GM11168 (cell line): ENCODE results near the gene MOB1B.

Source experiments
- in situ Hi-C: fragments of 300-500 bp; cut with MboI; formaldehyde crosslinking; loops from one replicate; pipeline ENCODE4 v1.12.0; 2022; ENCODE audit warnings: low sequenced_read_pairs; ENCODE audit not compliant: unreplicated experiment

The MOB1B gene

GRCh38 chr4:70914000-70914399 is 11.8 kb downstream of the MOB1B start:
- in situ Hi-C loops, result no loop called here

DNA sequence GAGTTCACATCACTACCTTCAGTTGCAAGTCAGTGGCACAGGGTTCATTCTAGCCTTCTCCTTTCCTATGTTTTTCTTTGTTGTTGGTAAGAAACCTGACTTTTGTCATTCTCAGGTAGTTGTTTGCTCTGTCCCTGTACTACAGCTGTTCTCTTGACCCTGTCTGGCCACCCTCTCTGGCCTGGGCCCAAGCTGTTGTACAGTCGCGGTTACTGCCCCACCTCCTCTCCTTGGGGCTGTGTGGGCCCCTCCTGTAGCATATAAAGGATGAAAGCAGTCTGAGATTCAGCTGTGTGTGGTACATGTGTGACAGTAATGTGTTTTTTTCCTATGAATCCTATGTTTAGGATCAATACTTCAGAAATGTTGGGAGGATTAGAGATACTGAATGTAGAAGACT is 12.5 kb downstream of the MOB1B start:
- in situ Hi-C loops, result no loop called here

GRCh38 chr4:70915036-70915815 is 13.1 kb downstream of the MOB1B start:
- in situ Hi-C loops, result no loop called here

DNA sequence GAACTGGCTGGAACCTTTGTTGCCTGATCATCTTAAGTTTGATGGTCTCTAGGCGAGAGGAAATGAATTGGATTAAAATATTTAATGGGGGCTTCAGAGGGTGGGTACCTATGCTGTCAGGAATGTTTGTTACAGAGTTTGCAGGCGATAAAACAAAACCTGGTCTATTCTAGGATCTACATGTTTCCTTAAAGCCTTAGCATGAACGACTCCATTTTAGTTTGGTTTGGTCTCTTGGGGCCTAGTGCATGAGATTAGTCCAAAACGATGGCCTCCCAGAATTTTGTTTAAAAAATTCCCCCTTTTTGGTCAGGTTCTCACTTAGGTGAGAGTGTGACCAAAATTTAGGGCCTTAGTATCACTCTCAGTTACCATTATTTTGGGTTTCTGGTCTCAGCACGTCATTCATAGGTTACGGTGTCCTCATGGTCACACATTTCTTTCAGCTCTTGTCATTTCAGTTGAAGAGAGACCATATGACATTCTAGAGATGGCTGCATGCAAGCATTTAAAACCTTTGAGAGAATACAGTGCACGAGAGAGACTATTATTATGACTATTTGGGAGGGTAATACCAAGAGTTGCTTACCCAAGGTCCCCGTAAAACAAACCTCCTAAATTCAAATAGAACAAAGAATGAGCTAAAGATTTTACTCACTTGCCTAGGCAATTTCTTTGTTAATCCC is 13.8 kb downstream of the MOB1B start:
- in situ Hi-C loops, result no loop called here

- in situ Hi-C loops, result no loop called here
These were observed 18.4 kb downstream of the MOB1B start for GRCh38 chr4:70920592-70920991.

DNA sequence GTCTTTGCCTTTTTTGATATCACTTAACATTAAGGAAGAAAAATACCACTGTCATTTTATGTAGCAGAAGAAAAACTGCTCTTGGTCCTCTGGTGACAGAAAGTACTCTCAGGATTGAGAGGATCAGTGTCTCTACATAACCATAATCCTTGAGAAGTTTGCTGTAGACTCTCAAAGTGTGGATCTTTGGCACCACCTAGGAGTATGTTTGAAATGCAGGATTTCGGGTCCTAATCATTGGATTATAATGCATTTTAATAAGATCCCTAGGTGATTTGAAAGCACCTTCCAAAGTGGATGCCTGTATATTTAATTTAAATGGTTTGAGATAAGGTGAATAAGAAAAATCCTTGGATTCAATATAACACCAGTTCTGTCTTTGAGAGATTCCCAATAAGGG is 23.2 kb downstream of the MOB1B start:
- in situ Hi-C loops, result no loop called here

DNA sequence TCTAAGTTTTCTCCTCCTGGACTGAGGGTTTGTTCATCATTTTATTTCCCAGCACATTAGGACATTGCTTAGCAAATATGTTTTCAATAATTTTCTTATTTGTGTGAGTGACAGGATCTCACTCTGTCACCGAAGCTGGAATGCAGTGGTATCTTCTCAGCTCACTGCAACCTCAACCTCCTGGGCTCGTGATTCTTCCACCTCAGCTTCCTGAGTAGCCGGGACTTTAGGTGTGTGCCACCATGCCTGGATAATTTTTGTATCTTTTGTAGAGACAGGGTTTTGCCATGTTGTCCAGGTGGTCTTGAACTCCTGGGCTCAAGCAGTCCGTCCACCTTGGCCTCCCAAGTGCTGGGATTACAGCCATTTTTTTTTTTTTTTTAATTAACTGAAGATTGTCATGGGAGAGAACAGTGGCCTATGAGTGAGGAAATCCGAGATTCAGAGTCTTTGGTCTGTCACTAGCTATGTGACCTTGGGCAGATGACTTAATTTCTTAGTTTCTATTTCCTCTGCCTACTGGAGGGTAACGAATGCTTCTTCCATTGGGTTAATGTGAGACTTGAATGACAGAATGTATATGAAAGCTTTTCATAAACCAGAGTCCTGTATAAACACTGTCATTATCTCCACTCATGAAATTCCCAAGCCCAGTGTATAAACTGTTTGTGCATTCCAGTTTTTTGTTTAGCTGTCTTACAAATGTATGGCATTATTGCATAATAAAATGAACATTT is 23.9 kb downstream of the MOB1B start:
- in situ Hi-C loops, result no loop called here

- in situ Hi-C loops, result no loop called here
These were observed 25.5 kb downstream of the MOB1B start for GRCh38 chr4:70927502-70928137.

DNA sequence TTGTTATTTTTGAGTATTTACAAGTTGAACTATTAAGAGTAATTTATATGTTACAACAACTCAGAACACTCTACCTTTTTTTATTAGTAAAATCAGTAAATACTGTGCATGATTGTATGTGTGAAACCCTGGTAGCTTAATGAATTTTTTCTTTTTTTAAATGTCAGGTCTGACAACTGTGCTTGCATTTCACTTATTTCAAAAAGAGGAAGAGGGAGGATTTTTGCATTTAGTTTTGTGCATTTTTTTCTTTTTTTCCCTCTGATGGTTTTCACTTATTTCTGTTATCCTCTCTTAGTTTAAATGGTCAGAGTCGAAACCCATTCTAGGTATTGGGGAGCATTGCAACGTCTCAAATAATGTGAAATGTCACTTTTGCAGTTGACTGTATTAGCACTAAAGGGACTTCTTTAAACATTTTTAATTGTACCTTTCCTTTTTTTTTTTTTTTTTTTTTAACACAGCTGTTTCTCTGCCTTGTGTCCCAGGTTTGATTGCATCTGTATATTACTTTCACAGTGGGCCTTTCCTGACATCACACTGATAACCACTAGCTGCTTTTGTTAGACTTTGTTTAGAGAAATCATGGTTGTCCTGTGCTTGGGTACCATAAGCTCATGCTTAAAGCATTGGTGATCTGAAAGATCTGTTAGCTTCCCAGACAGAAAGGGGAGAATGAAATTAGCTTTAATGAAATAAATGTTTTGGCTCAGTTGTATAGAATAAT is 28.5 kb downstream of the MOB1B start:
- in situ Hi-C loops, result no loop called here

DNA sequence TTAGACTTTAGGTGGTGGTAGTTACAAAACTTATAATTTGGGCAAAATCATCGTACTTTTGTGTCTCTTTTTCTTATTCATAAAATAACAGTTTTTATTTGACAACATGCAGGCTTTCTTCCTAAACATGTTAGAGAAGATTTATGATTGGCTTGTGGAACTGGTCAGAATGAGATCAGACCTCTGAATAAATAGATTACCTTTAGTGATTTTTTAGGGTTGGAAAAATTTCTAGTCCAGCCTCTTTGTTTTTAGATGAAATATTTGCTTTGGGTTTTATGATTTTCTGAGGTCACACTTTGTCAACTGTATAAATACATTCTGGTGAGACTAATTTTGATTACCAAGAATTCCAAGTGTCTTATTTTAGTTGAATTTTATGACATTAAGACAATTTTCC is 29.2 kb downstream of the MOB1B start:
- in situ Hi-C loops, result no loop called here

- in situ Hi-C loops, result no loop called here
These were observed 30.8 kb downstream of the MOB1B start for GRCh38 chr4:70932984-70933383.

- in situ Hi-C loops, result no loop called here
These were observed 33.0 kb downstream of the MOB1B start for GRCh38 chr4:70935038-70935695.

DNA sequence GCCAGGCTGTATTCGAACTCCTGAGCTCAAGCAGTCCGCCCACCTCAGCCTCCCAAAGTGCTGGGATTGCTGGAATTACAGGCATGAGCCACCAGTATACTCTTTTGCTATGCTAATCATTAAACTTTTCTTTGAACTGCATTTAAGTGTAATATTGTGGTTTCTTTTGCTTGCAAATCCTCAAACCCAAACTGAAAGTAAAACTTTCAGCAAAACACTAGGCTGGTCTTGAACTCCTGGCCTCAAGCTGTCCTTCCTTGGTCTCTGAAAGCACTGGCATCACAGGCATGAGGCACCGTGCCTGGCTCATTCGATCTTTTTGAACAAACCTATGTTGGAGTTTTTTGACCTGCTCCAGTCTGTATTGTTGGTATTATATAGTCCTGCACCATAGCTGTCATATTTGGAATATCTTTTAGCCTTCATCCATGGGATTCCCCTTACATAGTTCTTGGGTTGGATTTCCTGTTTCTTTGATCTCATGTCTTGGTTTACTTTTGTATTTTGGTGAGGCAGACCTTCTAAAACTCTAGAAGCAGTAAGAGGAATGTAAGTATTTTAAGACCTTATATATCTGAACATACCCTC is 34.1 kb downstream of the MOB1B start:
- in situ Hi-C loops, result no loop called here

DNA sequence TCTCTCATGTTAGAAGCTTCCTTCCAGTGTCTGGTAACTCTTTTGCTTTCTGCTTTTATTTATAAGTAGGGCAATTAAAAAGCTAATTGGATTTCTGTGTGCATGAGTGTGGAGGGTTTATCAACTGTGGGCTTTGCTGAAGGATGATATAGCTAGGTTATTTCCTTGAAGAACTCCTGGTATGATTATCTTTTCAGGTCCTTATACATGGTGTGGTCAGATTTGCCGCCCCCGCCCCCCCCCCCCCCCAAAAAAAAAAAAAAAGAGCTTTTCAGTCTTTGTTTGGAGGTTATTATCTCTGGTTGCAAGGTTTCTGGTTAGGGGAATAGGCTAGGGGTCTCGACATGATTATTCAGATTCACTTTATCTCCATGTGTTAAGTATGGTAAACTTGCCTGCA is 35.9 kb downstream of the MOB1B start:
- in situ Hi-C loops, result no loop called here

GRCh38 chr4:70940134-70940533 is 38.0 kb downstream of the MOB1B start:
- in situ Hi-C loops, result no loop called here

DNA sequence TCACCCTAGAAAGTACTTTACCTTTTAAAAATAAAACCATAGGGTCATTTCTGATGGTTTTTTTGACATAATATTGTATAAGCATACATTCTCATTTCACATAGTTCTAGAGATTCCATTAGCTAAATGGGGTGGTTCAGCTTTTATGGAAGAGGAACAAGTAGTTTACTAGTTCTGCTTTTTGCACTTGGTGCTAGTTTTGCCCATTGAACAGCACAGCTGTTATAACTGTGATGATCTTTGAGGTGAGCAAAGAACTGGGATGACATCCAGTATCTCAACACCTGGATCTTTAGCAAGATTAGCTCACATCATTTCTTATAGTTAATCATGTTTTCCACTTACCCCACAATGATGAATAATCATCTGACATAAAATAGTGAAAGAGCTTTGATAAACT is 40.9 kb downstream of the MOB1B start:
- in situ Hi-C loops, result no loop called here

- in situ Hi-C loops, result no loop called here
These were observed 42.9 kb downstream of the MOB1B start for GRCh38 chr4:70945046-70945445.

- in situ Hi-C loops, result no loop called here
These were observed 43.4 kb downstream of the MOB1B start for GRCh38 chr4:70945452-70946055.

DNA sequence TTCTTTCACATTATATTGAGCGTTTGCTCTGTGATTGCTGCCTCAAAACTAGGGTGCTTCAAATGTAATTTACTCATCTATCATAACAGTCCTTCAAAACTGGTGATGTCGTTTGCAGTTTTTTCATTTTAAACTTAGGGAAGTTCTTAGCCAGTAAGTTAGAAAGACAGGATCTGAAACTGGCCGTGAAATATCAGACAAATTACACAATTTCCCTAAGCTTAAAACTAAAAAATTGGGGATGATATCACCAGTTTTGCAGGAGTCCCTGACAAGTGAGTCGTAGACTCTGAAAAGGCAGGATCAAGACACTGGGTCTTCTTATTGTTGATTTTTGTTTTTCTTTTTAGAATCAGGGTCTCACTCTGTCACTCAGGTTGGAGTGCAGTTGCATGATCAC is 44.8 kb downstream of the MOB1B start:
- in situ Hi-C loops, result no loop called here
